ENCODE results near the gene RHOH. TPM values are rescaled to one million over a fixed set of nuclear protein-coding genes. Genes with fewer than 3 reads are reported as not detected.

RHOH gene
- total RNA-seq, 4 donors from 2014 or later = 0.67 to 2.7 (median 1.4) TPM

GRCh38 chr4:40264995-40265909 is 68.4 kb downstream of the RHOH start:
- Histone ChIP-seq H3K27ac (no peak overlapping the region), H3K4me3 (replicated peaks in 1 of 3) (no peak overlapping the region), H3K4me1 (no peaks in the 10 kb centered on the region), H3K36me3 (no peaks in the 10 kb centered on the region), H3K9me3 (no peaks in the 10 kb centered on the region), H3K27me3 (no peaks in the 10 kb centered on the region)
- 74 to 75% methylated on average over 11 to 15 of the region's 15 CpGs for WGBS, 2 donors
- TF ChIP-seq CTCF (IDR thresholded peaks at IDR 0.05) (no peak), POLR2A (IDR thresholded peaks at IDR 0.05) (no peak)
- intact Hi-C loops (cut with DNase I) = no loop called here
- peak in 1 of 2 donors; percentile 8 for DNase-seq

- Histone ChIP-seq H3K27me3 (no peaks in the 10 kb centered on the region), H3K4me1 (no peaks in the 10 kb centered on the region), H3K27ac (no peak overlapping the region), H3K9me3 (no peaks in the 10 kb centered on the region), H3K4me3 (replicated peaks in 1 of 3) (no peak overlapping the region), H3K36me3 (no peaks in the 10 kb centered on the region)
- no peak for TF ChIP-seq POLR2A (IDR thresholded peaks at IDR 0.05)
- no peak for TF ChIP-seq CTCF (IDR thresholded peaks at IDR 0.05)
- DNase-seq = no peak
- WGBS, 2 donors = 83 to 95% methylated on average over 4 of the region's 4 CpGs
- intact Hi-C loops (cut with DNase I) = no loop called here
Observed at GRCh38 chr4:40265910-40266274, 69.1 kb downstream of the RHOH start.

- H3K27ac ChIP-seq = no peak overlapping the region
- intact Hi-C loops (cut with DNase I) = no loop called here
- no peak for TF ChIP-seq CTCF (IDR thresholded peaks at IDR 0.05)
- no peak for TF ChIP-seq POLR2A (IDR thresholded peaks at IDR 0.05)
- no peak for DNase-seq
- H3K36me3 ChIP-seq = no peaks in the 10 kb centered on the region
- H3K9me3 ChIP-seq = no peaks in the 10 kb centered on the region
- no peak overlapping the region for H3K4me3 ChIP-seq (replicated peaks in 1 of 3)
- H3K27me3 ChIP-seq = no peaks in the 10 kb centered on the region
- WGBS, 2 donors = 46% methylated on average over 1 of the region's 1 CpG
- no peaks in the 10 kb centered on the region for H3K4me1 ChIP-seq
Observed at GRCh38 chr4:40269133-40269532, 72.3 kb downstream of the RHOH start.

- no peaks in the 10 kb centered on the region for H3K4me1 ChIP-seq
- H3K27me3 ChIP-seq = no peaks in the 10 kb centered on the region
- intact Hi-C loops (cut with DNase I) = no loop called here
- WGBS, 2 donors = 93 to 95% methylated on average over 12 of the region's 12 CpGs
- no peak overlapping the region for H3K4me3 ChIP-seq (replicated peaks in 1 of 3)
- no peak for DNase-seq
- H3K36me3 ChIP-seq = no peaks in the 10 kb centered on the region
- TF ChIP-seq CTCF (IDR thresholded peaks at IDR 0.05) (no peak), POLR2A (IDR thresholded peaks at IDR 0.05) (no peak)
- H3K9me3 ChIP-seq = no peaks in the 10 kb centered on the region
- no peak overlapping the region for H3K27ac ChIP-seq
Observed at GRCh38 chr4:40270609-40271008, 73.8 kb downstream of the RHOH start.

GRCh38 chr4:40275065-40275730 is 78.4 kb downstream of the RHOH start:
- H3K27ac ChIP-seq = no peak overlapping the region
- no peaks in the 10 kb centered on the region for H3K4me1 ChIP-seq
- DNase-seq = no peak
- no peaks in the 10 kb centered on the region for H3K36me3 ChIP-seq
- H3K27me3 ChIP-seq = no peaks in the 10 kb centered on the region
- H3K9me3 ChIP-seq = no peaks in the 10 kb centered on the region
- no peak overlapping the region for H3K4me3 ChIP-seq (replicated peaks in 1 of 3)
- TF ChIP-seq POLR2A (IDR thresholded peaks at IDR 0.05) = no peak
- no peak for TF ChIP-seq CTCF (IDR thresholded peaks at IDR 0.05)
- 84 to 88% methylated on average over 3 of the region's 3 CpGs for WGBS, 2 donors
- intact Hi-C loops (cut with DNase I) = no loop called here
